ENCODE measurements around the gene WTAP.
"Not testable (repeated sequence)": the region's sequence is repeated elsewhere in the genome, so short reads cannot be mapped to it uniquely, and the experiment has no call there.

WTAP gene

DNA sequence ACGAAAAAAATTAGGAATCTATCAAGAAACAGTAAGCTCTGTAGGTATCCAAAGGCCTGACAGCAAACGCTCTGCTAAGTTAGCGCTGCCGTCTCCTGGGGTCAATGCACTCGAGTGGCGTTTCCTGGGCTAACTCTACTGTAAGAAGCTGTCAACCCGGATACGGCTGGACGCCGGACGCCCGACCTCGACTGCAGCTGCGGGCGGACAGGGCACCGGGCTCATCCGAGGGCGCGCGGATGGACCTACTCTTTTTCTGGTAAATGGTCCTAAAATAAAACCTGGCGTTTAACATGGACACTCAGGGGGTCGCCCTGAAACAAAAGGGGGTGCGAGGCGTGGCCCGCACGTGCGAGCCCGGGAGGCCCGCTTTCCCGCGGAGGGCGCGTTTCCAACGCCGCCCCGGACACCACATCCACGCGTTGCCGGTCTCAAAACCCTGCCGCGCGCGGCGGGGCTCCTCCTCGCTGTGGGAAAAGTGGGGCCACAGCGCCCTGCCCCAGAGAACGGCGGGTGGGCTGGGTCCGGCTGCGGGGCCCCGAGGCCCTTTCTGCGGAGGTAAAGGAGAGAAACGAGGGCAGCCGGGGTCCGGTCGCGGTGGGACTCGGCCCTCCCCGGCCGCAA, 61.6 kb downstream of the WTAP start:
- in situ Hi-C loops (cut with HindIII; ENCODE audit: low pct_ligation_motif_present, low sequenced_read_pairs) = no loop called here
- peak overlapping the region; percentile 77 for H3K27ac ChIP-seq
- peaks cover 37% of the 10 kb centered on the region for H3K36me3 ChIP-seq (replicated peaks)
- peak overlapping the region; percentile 99 for H3K4me3 ChIP-seq (ENCODE audit: low read depth, low read length)
- TF ChIP-seq, protein P1, sequence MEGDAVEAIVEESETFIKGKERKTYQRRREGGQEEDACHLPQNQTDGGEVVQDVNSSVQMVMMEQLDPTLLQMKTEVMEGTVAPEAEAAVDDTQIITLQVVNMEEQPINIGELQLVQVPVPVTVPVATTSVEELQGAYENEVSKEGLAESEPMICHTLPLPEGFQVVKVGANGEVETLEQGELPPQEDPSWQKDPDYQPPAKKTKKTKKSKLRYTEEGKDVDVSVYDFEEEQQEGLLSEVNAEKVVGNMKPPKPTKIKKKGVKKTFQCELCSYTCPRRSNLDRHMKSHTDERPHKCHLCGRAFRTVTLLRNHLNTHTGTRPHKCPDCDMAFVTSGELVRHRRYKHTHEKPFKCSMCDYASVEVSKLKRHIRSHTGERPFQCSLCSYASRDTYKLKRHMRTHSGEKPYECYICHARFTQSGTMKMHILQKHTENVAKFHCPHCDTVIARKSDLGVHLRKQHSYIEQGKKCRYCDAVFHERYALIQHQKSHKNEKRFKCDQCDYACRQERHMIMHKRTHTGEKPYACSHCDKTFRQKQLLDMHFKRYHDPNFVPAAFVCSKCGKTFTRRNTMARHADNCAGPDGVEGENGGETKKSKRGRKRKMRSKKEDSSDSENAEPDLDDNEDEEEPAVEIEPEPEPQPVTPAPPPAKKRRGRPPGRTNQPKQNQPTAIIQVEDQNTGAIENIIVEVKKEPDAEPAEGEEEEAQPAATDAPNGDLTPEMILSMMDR (IDR thresholded peaks at IDR 0.05; ENCODE audit: low read depth, low read length, missing control alignments) = no peak
- no peaks in the 10 kb centered on the region for H3K27me3 ChIP-seq (replicated peaks)
- DNase-seq = peak; percentile 28

DNA sequence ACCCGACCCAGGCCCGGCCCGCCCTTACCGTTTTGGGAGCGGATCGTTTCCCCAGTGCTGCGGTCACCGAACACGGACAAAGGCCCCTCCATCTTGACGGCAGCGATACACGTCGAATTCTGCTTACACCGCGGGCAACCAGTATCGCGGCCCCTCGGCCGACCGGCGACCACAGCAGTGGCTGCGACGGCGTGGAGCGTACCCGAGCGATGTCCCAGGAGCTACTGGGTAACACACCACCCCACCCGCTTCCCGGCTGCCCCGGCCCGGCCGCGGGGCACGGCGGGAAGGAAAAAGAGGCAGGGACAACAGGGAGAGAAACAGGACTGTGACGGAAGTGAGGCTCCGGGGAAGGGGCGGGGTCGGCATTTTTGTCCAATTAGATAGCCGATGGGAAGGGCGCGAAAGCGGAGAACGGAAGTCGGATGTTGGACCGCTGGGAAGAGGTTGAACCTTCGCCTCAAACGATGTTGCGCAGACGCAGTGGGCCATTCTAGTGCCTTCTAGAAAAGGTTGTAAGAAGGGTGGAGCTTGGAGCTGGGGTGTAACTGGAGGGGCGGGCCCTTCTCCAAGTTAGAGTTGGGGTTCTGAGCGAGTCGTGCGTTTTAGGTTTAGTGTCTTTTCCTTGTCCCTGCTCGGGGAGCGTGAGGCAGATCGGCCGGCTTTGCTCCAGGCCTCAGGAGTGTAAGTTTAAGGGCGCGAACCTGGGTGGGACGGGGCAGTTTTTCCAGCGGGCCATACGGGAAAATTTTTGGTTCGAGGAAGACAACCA, 62.3 kb downstream of the WTAP start, which contains the start of gene TCP1:
TCP1 (minus strand) TSS at position 226 of the 772 bp plus-strand sequence; CDS start at position 92, 134 bp downstream.
- TF ChIP-seq, protein P1 (IDR thresholded peaks at IDR 0.05; ENCODE audit: low read depth, low read length, missing control alignments) = no peak
- DNase-seq = peak; percentile 100
- H3K27me3 ChIP-seq (replicated peaks) = no peaks in the 10 kb centered on the region
- H3K27ac ChIP-seq = peak within 1 kb of the TSS; percentile 77
- in situ Hi-C loops (cut with HindIII; ENCODE audit: low pct_ligation_motif_present, low sequenced_read_pairs) = no loop called here
- peaks cover 35% of the 10 kb centered on the region for H3K36me3 ChIP-seq (replicated peaks)
- peak within 1 kb of the TSS; percentile 99 for H3K4me3 ChIP-seq (ENCODE audit: low read depth, low read length)

DNA sequence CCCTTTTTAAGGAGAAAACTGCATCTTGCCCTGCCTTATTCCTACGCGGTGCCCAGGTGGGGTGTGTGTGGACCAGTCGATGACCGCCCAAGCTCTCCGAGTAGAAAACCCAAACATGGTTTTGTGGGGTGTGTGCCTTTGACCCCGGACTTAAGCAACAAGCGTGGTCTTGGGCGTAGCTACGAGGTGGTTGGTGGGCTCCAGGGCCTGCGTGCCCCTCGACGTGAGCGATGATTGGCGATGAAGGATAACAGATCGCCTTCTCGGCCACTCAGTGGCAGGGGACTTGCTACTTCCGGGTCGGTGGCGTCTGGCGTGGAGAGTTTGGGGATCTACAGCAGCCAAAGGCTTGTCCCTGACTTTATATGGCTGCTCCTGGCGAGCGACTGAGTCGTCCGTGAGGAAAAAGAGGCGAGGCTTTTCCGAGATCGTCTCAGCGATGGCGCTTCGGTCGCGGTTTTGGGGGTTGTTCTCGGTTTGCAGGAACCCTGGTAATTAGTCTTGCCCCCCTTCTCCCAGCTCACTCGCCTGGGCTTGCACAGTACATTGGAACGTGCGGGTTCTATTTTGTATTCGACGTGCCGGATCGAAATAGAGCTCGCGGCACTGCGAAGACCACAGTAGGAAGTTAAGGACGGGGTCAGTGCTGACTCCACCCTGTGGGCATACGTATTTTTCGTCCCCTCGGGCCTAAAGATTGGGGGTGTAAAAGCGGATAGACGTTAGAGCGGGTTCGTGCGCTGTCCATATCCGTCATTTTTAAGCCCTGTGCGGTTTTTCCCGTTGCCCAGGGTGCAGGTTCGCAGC, 63.0 kb downstream of the WTAP start, which contains the start of gene MRPL18:
MRPL18 (plus strand) TSS at position 319 of the 807 bp plus-strand sequence; CDS start at position 440, 121 bp downstream.
- TF ChIP-seq, protein P1 (IDR thresholded peaks at IDR 0.05; ENCODE audit: low read depth, low read length, missing control alignments) = no peak
- H3K27ac ChIP-seq = peak within 1 kb of the TSS; percentile 77
- peaks cover 27% of the 10 kb centered on the region for H3K36me3 ChIP-seq (replicated peaks)
- in situ Hi-C loops (cut with HindIII; ENCODE audit: low pct_ligation_motif_present, low sequenced_read_pairs) = no loop called here
- peak; percentile 97 for DNase-seq
- peak within 1 kb of the TSS; percentile 99 for H3K4me3 ChIP-seq (ENCODE audit: low read depth, low read length)
- no peaks in the 10 kb centered on the region for H3K27me3 ChIP-seq (replicated peaks)

DNA sequence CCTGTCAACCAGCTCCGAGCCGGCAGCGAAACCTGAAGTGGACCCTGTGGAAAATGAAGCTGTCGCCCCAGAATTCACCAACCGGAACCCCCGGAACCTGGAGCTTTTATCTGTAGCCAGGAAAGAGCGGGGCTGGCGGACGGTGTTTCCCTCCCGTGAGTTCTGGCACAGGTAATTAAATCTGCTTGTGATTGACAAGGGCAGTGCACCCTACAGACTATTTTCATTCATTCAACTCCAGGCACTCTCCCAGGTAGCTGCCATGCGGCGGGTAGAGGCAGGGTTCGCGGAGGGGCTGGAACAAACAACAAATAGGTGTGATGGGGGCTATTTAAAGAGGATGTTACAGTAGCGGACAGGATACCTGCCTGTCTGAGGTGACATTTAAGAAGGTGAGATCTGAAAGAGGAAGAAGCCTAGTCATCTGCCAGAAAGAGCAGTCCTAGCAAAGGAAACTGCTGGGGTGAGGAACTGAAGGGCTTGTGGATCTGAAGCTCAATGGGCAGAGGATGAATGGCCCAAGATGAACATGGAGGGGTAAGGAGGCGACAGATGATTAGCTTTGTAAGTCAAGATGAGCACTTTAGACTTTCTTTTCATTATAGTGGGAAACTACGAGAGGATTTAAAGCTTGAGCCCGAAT, 63.8 kb downstream of the WTAP start:
- Histone ChIP-seq H3K4me3 (ENCODE audit: low read depth, low read length) (peak overlapping the region; percentile 87), H3K27me3 (replicated peaks) (no peaks in the 10 kb centered on the region), H3K36me3 (replicated peaks) (peaks cover 22% of the 10 kb centered on the region), H3K27ac (peak overlapping the region; percentile 77)
- TF ChIP-seq, protein P1 (IDR thresholded peaks at IDR 0.05; ENCODE audit: low read depth, low read length, missing control alignments) = no peak
- DNase-seq = peak; percentile 1
- in situ Hi-C loops (cut with HindIII; ENCODE audit: low pct_ligation_motif_present, low sequenced_read_pairs) = no loop called here

DNA sequence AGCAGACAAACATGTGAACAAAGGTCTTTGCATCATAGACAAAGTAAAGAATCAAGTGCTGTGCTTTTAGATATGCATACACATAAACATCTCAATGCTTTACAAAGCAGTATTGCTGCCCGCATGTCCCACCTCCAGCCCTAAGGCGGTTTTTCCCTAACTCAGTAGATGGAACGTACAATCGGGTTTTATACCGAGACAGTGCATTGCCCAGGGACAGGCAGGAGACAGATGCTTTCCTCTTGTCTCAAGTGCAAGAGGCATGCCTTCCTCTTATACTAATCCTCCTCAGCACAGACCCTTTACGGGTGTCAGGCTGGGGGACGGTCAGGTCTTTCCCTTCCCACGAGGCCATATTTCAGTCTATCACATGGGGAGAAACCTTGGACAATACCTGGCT, 67.7 kb downstream of the WTAP start:
- H3K4me3 ChIP-seq (ENCODE audit: low read depth, low read length); in situ Hi-C loops (cut with HindIII; ENCODE audit: low pct_ligation_motif_present, low sequenced_read_pairs); DNase-seq; H3K27ac ChIP-seq; H3K27me3 ChIP-seq (replicated peaks): not testable (repeated sequence)
- H3K36me3 ChIP-seq (replicated peaks) = peaks cover 34% of the 10 kb centered on the region
